ENCODE data around the gene LIPM.

LIPM gene

GRCh38 chr10:88841316-88842111, 39.0 kb downstream of the LIPM start:
- DNase-seq, result no peak

- DNase-seq, result no peak
These were observed 40.6 kb downstream of the LIPM start for GRCh38 chr10:88843171-88843570.

- no peak for DNase-seq
These were observed 46.0 kb downstream of the LIPM start for GRCh38 chr10:88848499-88848898.

- DNase-seq, result no peak
These were observed 46.7 kb downstream of the LIPM start for GRCh38 chr10:88849234-88849633.

GRCh38 chr10:88850712-88851111, 48.2 kb downstream of the LIPM start:
- DNase-seq, result no peak

GRCh38 chr10:88851706-88852105, 49.2 kb downstream of the LIPM start, which contains the start of gene ANKRD22:
ANKRD22 (minus strand) TSS chr10:88851844; CDS start chr10:88851607, 237 bp downstream.
- DNase-seq, result no peak

- DNase-seq, result no peak
These were observed 49.8 kb downstream of the LIPM start for GRCh38 chr10:88852327-88852726.

- DNase-seq, result no peak
These were observed 50.8 kb downstream of the LIPM start for GRCh38 chr10:88853155-88853881.

GRCh38 chr10:88854684-88855083, 52.2 kb downstream of the LIPM start:
- no peak for DNase-seq

- no peak for DNase-seq
These were observed 55.3 kb downstream of the LIPM start for GRCh38 chr10:88857831-88858230.

GRCh38 chr10:88858491-88858890, 56.0 kb downstream of the LIPM start:
- no peak for DNase-seq

GRCh38 chr10:88861036-88861435, 58.5 kb downstream of the LIPM start:
- DNase-seq, result no peak

- no peak for DNase-seq
These were observed 62.8 kb downstream of the LIPM start for GRCh38 chr10:88865281-88865876.

GRCh38 chr10:88866454-88866853, 63.9 kb downstream of the LIPM start:
- DNase-seq, result no peak

GRCh38 chr10:88870089-88870488, 67.6 kb downstream of the LIPM start:
- no peak for DNase-seq

Data from NK-92 treated with Interleukin-12 subunit alpha and Interleukin-12 subunit beta, amount 100 ng/mL, for 24 hours (cell line).